ENCODE measurements around the gene ARMH2.

- no peak for TF ChIP-seq CTCF (IDR thresholded peaks at IDR 0.05)
- TF ChIP-seq POLR2A (IDR thresholded peaks at IDR 0.05), result no peak
These were observed 40.3 kb upstream of the ARMH2 start for GRCh38 chr6:24838994-24839393.

Measured in esophagus squamous epithelium (tissue), 4 donors.